ENCODE measurements around the gene LYAR.

Gene LYAR

DNA sequence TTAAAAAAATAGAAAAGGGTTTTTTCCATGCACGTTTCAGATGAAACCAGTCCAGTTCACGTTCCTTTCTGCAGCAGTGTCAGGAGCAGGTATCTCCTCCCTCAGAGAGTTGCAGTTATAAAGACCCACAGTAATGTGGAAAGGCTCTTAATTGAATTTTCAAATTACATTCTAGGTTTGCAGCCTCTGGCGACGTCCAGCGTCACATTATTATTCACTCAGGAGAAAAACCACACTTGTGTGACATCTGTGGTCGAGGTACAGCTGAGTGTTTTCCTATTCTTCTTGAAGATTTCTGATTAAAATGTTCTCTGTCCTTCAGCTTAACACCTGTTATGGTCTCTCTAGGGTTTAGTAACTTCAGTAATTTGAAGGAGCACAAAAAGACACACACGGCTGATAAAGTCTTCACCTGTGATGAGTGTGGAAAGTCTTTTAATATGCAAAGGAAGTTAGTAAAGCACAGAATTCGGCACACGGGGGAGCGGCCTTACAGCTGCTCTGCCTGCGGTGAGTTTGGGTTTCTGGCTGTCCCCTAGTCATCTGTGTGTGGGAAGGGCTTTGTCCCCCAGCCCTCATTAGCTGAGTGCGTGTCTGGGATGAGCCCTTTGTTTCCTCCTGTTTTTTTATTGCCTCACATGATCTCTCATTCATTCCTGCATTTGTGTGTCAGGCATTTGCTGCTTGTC, 25.7 kb upstream of the LYAR start:
- DNase-seq, result no peak

DNA sequence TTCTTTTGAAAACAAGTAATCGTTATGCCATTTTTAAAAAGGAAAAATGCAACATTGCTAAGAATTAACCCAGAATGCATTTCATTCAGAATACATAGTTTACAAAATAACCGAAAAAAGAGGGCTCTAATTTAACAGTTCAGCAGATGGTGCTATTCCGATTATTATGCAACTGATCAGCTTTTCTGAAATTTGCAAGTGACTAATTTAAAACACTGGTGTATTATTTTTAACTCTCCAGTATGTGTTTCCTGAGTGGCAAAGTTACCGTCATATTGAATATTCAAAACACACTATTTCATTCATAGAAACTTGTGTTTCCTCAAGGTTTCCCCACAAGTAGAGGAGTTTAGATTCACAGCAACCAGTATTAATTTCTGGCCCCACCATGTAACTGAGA, 21.2 kb upstream of the LYAR start:
- DNase-seq, result no peak

DNA sequence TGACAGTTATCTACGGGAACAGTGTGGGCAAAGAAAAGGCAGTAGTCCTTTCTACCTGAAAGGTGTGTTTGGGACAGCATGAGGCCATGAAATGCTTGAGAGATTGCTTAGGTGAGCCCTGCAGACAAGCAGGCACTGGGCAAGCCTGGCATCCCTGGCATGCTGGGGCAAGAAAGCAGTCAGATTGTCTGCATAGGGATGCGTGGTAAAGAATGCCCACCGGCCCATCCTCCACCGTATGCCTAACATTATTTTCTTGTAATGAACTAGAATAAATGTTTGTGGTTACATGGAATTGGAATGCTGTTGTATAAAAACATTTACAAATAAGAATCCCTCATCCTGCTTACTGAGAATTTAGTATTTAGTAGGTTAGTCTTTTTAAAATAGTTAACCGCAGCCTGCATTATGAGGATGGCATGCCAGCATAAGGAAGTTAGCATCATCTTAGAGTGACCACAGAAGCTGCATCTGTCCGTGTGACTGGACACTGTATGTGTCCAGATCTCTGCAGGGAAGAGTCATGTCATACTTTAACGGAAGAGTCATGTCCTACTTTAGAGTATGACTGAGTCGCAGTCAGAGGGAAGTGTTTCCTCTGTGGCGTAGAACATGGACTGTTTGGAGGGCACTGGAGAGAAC, 19.0 kb upstream of the LYAR start:
- no peak for DNase-seq

GRCh38 chr4:4306920-4307319, 17.0 kb upstream of the LYAR start:
- no peak for DNase-seq

DNA sequence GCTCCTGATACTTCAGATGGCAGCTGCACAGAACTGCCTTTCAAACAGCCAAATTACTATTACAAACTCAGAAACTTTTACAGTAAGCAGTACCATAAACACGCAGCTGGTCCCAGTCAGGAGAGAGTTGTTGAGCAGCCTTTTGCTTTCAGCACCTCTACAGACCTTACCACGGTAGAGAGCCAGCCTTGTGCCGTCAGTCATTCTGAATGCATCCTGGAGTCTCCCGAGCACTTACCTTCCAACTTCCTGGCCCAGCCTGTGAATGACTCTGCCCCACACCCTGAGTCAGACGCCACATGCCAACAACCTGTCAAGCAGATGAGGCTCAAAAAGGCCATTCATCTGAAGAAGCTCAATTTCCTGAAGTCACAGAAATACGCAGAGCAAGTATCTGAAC, 12.5 kb upstream of the LYAR start:
- DNase-seq, result no peak

DNA sequence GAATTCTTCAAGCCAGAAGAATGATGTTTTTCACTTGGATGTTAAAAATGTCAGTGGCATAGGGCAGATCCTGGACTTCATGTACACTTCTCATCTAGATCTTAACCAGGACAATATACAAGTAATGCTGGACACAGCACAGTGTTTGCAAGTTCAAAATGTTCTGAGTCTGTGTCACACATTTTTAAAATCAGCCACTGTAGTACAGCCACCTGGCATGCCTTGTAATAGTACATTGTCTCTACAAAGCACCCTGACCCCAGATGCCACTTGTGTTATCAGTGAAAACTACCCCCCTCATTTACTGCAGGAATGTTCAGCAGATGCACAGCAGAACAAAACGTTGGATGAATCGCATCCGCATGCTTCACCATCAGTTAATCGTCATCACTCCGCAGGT, 12.0 kb upstream of the LYAR start:
- DNase-seq, result no peak

GRCh38 chr4:4299006-4299405, 9.1 kb upstream of the LYAR start:
- no peak for DNase-seq

DNA sequence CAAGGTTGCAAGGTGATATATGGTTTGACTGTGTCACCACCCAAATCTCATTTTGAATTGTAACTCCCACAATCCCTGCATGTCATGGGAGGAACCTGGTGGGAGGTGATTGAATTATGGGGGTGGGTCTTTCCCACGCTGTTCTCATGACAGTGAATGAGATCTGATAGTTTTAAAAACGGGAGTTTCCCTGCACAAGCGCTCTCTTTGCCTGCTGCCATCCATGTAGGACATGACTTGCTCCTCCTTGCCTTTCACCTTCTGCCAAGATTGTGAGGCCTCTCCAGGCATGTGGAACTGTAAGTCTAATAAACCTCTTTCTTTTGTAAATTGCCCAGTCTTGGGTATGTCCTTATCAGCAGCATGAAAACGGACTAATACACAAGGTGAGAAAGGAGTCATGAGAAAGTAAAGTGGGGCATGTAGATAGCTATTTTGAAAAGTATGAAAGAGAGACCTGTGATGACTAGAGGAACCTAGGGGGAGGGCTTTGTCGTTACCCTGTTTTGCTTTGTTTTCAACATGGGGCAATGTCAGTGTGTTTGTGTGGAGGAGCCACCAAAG, 6.4 kb upstream of the LYAR start:
- DNase-seq, result no peak

GRCh38 chr4:4293279-4293678, 3.3 kb upstream of the LYAR start:
- no peak for DNase-seq

GRCh38 chr4:4289597-4289940, 385 bp downstream of the LYAR start:
- DNase-seq, result no peak

DNA sequence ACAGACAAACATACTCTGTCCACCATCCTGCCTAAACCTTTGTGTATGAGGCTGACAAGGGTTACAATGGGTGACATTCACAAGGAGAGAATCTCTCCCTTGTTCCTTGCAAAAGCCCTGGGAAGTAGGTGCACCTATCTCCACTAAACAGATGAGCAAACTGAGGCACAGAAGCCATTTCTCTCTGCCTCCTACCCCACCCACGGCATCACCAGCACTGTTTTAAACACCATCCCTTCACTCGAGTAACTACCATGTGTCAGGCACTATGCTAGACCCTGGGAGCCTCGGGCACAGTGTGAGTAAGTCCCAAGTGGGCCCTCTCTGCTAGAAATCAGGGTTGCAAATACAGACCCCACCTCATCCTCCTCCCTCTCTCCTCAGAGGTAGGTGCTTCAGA, 899 bp downstream of the LYAR start:
- no peak for DNase-seq

DNA sequence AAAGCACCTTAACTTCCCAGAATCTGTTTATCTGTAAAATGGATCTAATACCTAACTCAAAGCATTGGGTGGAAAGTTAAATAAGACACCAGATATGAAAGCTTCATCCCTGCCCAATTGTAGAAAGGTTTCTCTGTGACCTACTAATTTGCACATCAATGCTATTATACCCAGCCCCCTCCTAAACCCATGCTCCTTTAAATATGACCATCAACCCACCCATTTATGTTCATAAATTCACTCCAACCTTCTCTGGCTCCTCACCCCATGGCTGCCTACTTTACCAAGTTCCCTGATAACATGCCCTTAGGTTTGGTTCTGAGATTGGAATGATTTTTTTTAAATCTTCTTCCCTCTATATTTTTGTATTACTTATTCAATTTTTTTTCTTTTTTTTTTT, 1.9 kb downstream of the LYAR start:
- DNase-seq, result no peak

DNA sequence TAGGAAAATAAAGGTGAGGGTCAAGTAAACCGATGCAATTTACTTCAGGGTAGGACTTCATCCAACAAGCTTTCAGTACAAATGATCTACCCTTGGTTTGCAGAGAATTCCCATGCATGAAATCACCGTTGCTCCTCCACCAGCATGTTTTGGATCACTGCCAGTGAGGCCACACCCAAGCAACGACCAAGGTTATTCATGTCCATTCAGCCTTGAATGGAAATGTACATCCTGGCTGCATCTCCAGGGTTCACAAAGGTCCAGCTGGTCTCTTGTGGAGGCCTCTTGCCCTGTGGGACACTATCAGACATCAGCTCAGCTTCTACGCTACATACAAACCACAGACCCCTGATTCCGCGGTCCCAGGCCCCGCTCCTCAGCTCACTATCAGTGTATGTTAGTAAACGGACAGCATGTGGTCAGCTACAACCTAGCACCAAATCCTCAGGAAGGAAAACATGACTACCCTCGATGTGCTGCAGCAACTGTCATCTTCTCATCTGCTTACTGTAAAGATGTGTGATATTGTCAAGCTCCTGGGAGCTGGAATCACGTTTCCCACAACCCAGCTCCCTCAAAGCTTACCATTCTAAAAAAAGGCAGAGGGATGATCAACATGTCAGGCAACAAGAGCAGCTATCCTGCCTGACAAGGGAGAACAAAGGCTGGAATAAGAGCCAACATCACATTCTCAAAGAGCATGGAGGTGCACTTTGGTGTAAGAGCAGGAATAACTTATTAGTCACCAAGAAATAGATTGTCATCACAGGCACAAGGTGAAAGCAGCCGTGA, 4.9 kb downstream of the LYAR start:
- no peak for DNase-seq

DNA sequence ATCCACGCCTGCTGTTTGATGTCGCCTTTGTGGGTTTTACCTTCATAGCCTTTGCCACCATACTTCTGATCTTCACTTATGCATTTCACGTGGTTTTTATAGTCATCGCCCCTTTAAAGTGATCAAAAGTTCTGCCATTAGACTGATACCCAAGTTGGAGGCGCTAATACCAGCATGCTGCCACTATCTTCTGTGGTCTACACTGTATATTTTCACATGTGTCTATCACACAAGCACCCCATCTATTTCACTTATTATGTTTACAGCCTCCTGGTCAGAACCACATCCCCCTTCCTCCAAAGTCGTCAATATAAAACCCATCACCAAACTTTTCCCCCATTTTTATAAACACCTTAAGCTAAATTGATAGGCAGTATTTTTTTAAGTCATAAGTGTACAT, 8.2 kb downstream of the LYAR start:
- DNase-seq, result no peak

DNA sequence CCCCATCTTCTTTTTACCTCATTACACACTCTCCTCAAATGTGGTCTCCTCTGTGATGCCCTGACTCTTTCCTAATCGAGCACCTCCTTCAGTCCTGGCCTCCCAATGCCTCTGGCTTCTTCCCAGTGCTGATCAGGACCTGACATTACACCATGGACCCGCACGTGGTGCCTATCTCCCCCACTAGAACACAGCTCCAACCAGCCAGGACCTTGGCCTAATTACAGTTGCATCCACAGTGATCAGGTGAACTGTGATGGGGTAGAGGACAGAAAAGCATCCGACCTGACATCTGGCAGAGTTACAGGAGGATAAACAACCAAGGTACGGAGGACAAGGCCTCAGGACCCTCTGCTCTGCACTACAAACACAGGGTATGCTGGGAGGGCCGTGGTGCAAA, 12.4 kb downstream of the LYAR start:
- no peak for DNase-seq

DNA sequence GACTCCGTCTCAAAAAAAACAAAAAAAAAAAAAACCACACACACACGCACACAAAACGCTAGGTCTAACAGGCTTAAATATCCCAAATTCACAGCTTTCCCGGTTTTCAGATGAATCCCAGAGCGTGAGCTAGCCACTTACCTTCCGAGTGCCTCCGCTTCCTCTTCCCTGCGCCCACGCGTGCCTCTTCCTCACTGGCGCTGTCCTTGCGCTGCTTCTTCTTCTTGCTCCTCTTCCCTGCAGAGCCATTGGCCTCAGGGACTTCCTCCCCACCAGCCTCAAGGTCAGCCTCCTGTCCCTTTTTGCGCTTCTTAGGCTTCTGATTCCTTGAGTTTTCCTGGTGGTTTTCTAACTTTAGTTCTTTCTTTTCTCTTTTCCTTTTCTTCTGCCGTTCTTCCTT, 15.7 kb downstream of the LYAR start:
- DNase-seq, result no peak

DNA sequence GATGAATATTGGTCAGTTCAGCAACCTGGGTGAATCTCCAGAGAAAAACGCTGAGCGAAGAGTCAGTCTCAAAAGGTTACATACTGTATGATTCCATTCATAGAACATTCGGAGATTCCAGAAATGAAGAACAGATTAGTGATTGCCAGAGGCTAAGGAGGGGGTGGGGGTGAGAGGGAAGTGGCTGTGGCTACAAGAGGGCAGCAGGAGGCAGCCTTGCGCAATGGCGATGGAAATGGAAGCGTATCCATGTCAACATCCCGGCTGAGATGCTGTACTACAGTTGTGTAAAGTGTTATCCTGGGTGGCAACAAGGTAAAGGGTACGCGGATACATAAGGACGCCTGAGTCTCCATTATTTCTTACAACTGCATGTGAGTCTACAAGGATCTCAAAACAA, 18.0 kb downstream of the LYAR start:
- no peak for DNase-seq

GRCh38 chr4:4270529-4270928, 19.4 kb downstream of the LYAR start:
- no peak for DNase-seq

DNA sequence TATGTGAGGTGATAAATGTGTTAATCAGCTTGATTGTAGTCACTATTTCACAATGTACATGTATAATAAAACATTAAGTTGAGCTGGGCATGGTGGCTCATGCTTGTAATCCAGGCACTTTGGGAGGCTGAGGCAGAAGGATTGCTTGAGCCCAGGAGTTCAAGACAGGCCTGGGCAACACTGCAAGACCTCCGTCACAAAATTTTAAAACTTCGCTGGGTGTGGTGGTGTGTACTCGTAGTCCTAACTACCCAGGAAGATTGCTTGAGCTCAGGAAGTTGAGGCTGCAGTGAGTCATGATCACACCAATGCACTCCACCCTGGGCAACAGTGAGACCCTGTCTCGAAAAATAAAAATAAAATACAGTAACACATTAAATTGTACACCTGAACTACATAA, 20.1 kb downstream of the LYAR start:
- DNase-seq, result no peak

DNA sequence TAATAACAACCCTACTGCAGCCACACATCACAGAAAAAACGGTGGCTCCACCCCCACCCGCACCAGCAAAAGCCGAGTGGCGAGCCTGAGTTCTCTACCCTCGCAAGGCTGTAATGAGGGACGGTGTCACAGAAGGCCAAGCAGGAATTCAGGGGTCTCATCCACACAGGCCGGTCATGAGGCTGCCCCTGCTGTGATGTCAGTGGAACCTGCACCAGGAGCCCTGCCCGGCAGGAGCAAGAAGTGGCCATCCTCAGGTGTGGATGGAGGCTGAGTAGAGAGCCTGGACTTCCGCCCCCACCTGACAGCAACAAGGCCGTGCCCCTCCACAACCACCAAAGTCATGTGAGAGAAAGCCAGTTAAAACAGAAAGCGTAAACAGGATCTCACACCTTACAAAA, 20.6 kb downstream of the LYAR start:
- no peak for DNase-seq

DNA sequence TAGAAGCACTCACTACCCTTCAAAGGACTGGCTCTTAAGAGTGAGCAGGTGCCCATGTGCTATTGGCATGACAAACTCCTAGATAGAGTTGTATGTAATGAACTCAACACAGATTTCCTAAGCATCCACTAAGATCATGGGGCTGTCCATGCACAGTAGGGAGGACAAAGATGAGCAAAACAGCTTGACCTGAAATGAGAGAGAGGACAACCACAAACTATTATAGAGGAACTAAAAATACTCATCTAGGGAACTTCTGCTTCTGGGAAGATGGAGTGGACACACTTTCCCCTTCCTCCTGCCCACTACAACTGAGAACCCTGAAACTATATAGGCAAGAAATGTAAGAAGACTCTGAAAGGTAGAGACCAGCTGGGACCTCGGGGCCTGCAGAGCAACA, 21.2 kb downstream of the LYAR start:
- no peak for DNase-seq

GRCh38 chr4:4267981-4268380, 22.0 kb downstream of the LYAR start:
- DNase-seq, result no peak

DNA sequence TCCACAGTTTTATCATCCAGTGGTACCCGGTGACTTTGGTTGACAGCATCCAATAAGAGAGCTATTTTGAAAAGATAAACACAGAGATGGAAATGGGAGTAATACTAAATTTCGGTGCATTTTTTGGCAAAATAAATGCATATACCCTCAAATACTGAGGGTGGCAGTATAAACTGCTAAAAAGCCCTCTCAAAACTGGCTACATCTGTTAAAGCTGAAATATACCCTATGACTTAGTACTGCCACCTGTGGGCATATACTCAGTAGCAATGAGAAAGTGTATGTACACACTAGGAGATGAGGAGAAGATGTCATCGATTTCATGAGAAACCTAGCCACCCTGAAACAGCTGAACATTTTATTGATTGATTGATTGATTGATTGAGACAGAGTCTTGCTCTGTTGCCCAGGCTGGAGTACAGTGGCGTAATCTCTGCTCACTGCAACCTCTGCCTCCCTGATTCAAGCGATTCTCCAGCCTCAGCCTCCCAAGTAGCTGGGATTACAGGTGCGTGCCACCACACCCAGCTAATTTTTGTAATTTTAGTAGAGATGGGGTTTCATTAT, 29.7 kb downstream of the LYAR start:
- peak; percentile 31 for DNase-seq

Measured in NCI-H146 (cell line).